A549 (cell line): ENCODE results near the gene SLC4A3.

ENCODE experiments used
- CBX2 ChIP-seq: fragments of 200-600 bp; sonication (generic); IDR thresholded peaks from 2 replicates; pipeline ENCODE4 v1.6.1; 2016; ENCODE audit warnings: low read depth, mild to moderate bottlenecking, borderline replicate concordance
- CEBPB ChIP-seq, 2 experiments: fragments of >200 bp in 1 of 2; sonication (Bioruptor Twin) in 1 of 2; formaldehyde crosslinking in 1 of 2; IDR thresholded peaks; 2 replicates each; pipeline ENCODE4 v1.6.1; 2012 to 2016
- CHD2 ChIP-seq: fragments of 150-350 bp; IDR thresholded peaks from 2 replicates; pipeline ENCODE4 v1.6.1; 2014; ENCODE audit warnings: low read length; ENCODE audit not compliant: partially characterized antibody
- EP300 ChIP-seq, 2 experiments: fragments of >200 bp; sonication (Bioruptor Twin); formaldehyde crosslinking; IDR thresholded peaks; 2 replicates in 1 of 2; 3 replicates in 1 of 2; pipeline ENCODE4 v1.6.1; 2016 to 2017
- HDAC2 ChIP-seq: fragments of 200-600 bp; sonication (generic); IDR thresholded peaks from 2 replicates; pipeline ENCODE4 v1.6.1; 2016
- POLR2A ChIP-seq: IDR thresholded peaks from 2 replicates; pipeline ENCODE4 v1.6.1; 2012; ENCODE audit warnings: mild to moderate bottlenecking, low read length
- POLR2AphosphoS2 ChIP-seq: conservative IDR thresholded peaks from 2 replicates; pipeline ENCODE4 v1.6.1; 2012; ENCODE audit warnings: low read length, improper control_type of control experiment, inconsistent platforms
- SMC3 ChIP-seq: fragments of >200 bp; sonication (Bioruptor Twin); formaldehyde crosslinking; IDR thresholded peaks from 3 replicates; pipeline ENCODE4 v1.6.1; 2018; ENCODE audit warnings: inconsistent platforms
- SREBF2 ChIP-seq: fragments of 450-650 bp; IDR thresholded peaks from 2 replicates; pipeline ENCODE4 v1.6.1; 2014; ENCODE audit warnings: mild to moderate bottlenecking, moderate library complexity
- TP53 ChIP-seq: fragments of 250-450 bp; sonication (Bioruptor Pico); IDR thresholded peaks from 2 replicates; pipeline ENCODE4 v1.5.0; 2021; ENCODE audit warnings: mild to moderate bottlenecking, moderate library complexity
- TF ChIP-seq, protein P1 (sequence below): fragments of >200 bp; sonication (Bioruptor Twin); formaldehyde crosslinking; IDR thresholded peaks from 2 replicates; pipeline ENCODE4 v1.6.1; 2016
- TF ChIP-seq, protein P2 (sequence below): fragments of >200 bp; sonication (Bioruptor Twin); formaldehyde crosslinking; IDR thresholded peaks from 3 replicates; pipeline ENCODE4 v1.5.1; 2016
- TF ChIP-seq, protein P3 (sequence below): fragments of 250-450 bp; sonication (Bioruptor Pico); IDR thresholded peaks from 2 replicates; pipeline ENCODE4 v1.5.0; 2021; ENCODE audit warnings: mild to moderate bottlenecking, moderate library complexity, borderline replicate concordance
- TF ChIP-seq, protein P4 (sequence below): IDR thresholded peaks from 2 replicates; pipeline ENCODE4 v1.6.1; 2012

DNA sequence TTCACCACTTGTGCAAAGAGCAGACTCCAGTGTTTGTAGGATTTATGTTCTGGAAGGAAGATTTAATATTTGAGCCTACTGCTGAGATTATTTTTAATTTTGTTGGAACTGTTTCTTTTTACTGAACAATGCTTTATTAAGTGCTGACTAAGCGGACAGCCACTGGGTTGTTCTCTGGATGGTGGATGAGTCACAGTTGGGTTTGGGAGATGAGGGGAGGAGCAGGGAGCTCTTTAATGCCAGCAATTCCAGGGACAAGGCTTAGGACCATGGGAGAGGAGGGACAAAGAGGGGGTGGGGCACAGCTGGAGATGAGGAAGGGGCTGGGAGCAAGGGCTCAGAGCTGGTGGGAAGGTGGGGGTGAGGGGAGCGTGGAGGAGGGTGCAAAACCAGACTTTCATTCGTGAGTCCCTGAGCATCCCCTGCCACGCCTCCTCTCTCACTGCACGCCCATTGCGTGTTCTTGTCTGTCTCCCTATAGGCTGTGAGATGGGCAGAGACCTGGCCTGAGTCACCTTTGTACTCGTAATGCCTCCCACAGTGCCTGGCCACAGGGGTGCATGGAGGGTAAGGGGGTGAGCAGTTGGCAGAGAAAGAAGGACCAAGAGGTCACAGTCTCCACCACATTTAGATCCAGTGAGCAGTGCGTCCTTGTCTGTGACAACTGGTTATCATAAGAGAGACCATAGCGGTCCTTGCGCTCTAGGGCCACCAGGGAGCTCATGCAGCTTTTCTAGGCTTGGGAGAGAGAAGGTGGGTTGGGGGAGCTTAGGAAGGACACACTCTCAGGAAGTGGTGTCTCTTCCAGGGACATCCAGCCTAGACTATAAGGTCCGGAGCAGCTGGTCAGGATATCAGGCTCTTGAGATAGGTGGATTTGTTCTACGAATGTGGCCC, 18.4 kb downstream of the SLC4A3 start:
- TF ChIP-seq CHD2 (no peak), HDAC2 (no peak), EP300 (IDR thresholded peaks at IDR 0.05) (no peak), SMC3 (no peak), POLR2A (no peak), SREBF2 (no peak), CEBPB (IDR thresholded peaks at IDR 0.05) (no peak), CBX2 (no peak), TP53 (CRISPR knock-in tag) (no peak), POLR2AphosphoS2 (no peak)
- TF ChIP-seq, protein P1, sequence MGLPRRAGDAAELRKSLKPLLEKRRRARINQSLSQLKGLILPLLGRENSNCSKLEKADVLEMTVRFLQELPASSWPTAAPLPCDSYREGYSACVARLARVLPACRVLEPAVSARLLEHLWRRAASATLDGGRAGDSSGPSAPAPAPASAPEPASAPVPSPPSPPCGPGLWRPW: no peak
- TF ChIP-seq, protein P2, sequence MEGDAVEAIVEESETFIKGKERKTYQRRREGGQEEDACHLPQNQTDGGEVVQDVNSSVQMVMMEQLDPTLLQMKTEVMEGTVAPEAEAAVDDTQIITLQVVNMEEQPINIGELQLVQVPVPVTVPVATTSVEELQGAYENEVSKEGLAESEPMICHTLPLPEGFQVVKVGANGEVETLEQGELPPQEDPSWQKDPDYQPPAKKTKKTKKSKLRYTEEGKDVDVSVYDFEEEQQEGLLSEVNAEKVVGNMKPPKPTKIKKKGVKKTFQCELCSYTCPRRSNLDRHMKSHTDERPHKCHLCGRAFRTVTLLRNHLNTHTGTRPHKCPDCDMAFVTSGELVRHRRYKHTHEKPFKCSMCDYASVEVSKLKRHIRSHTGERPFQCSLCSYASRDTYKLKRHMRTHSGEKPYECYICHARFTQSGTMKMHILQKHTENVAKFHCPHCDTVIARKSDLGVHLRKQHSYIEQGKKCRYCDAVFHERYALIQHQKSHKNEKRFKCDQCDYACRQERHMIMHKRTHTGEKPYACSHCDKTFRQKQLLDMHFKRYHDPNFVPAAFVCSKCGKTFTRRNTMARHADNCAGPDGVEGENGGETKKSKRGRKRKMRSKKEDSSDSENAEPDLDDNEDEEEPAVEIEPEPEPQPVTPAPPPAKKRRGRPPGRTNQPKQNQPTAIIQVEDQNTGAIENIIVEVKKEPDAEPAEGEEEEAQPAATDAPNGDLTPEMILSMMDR: no peak
- TF ChIP-seq, protein P3, sequence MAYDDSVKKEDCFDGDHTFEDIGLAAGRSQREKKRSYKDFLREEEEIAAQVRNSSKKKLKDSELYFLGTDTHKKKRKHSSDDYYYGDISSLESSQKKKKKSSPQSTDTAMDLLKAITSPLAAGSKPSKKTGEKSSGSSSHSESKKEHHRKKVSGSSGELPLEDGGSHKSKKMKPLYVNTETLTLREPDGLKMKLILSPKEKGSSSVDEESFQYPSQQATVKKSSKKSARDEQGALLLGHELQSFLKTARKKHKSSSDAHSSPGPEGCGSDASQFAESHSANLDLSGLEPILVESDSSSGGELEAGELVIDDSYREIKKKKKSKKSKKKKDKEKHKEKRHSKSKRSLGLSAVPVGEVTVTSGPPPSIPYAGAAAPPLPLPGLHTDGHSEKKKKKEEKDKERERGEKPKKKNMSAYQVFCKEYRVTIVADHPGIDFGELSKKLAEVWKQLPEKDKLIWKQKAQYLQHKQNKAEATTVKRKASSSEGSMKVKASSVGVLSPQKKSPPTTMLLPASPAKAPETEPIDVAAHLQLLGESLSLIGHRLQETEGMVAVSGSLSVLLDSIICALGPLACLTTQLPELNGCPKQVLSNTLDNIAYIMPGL (CRISPR knock-in tag): no peak
- TF ChIP-seq, protein P4, sequence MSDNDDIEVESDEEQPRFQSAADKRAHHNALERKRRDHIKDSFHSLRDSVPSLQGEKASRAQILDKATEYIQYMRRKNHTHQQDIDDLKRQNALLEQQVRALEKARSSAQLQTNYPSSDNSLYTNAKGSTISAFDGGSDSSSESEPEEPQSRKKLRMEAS: no peak
